NOMO-1 treated with dmso at 0.1 percent for 144 hours (cell line): ENCODE data around the gene PPP1R18.
"Not testable (repeated sequence)": the region's sequence is repeated elsewhere in the genome, so short reads cannot be mapped to it uniquely, and the experiment has no call there.

Experiments used
- DNase-seq: peaks from one replicate; lab custom pipeline; 2025; ENCODE audit not compliant: unreplicated experiment; lab: John Stamatoyannopoulos, UW

The PPP1R18 gene

DNA sequence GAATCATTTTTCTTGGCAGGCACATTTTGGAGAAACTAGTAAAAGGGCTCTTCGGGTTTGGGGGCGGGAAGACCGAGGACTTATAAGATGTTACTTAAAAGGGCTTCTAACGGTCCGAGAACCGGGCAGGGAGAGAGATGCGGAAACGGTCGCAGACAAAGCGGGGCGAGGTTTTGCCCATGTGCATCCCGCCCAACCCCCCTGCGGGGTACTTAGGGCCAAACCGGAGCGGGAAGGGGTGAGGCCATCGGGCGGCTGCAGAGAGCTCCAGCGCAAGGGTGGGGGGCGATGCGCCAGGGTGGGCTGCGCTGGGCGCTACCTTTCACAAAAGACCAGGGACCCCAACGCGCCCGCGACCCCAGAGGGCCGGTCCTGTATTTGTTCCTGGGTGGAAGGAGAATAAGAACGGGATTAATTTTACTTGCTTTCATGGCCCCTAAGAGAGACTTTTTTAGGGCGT is 34.3 kb upstream of the PPP1R18 start:
- peak; percentile 73 for DNase-seq

- DNase-seq = peak; percentile 97
Observed at GRCh38 chr6:30719791-30720737, 33.6 kb upstream of the PPP1R18 start, which contains the start of gene TUBB. Gene TUBB (plus strand): TSS chr6:30720352. CDS start chr6:30720507, 155 bp downstream.

- no peak for DNase-seq
Observed at GRCh38 chr6:30719356-30719755, 32.9 kb upstream of the PPP1R18 start.

DNA sequence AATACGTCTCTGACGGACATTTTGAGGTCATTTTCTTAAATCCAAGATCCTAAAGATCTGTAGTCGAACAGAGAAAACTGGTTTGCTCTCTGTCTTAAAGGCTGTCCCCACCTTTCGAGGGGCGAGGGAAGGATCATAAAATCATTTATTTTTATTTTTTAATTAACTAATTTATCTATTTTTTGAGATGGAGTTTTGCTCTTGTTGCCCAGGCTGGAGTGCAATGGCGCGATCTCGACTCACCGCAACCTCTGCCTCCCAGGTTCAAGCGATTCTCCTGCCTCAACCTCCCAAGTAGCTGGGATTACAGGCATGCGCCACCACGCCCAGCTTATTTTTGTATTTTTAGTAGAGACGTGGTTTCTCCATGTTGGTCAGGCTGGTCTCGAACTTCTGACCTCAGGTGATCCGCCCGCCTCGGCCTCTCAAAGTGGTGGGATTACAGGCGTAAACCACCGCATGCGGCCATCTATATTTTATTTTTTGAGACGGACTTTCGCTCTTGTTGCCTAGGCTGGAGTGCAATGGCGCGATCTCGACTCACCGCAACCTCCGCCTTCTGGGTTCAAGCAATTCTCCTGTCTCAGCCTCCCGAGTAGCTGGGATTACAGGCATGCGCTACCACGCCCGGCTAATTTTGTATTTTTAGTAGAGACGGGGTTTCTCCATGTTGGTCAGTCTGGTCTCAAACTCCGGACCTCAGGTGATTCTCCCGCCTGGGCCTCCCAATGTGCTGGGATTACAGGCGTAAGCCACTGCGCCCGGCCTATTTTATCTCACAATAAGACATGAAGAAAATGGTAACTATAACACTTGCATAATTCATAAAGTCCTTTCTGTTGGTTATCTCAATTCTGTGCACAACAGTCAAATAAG is 31.6 kb upstream of the PPP1R18 start:
- not testable (repeated sequence) for DNase-seq

GRCh38 chr6:30717129-30717844 is 30.8 kb upstream of the PPP1R18 start, which contains the start of gene MDC1:
Gene MDC1 (minus strand): TSS chr6:30717281. CDS start chr6:30715175, 2,106 bp downstream.
- peak; percentile 100 for DNase-seq

DNA sequence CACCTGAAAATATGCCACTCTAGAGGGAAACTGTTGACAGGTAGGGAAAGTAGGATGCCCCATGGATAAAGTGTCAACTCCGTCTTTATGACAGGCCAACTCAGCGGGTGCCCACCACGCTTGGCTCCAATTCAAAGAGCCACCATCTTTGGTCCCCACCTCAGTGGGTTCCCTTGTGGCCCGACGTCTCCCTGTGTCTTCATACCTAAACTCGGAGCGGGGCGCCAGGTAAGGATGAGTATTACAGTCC is 30.4 kb upstream of the PPP1R18 start:
- no peak for DNase-seq

DNA sequence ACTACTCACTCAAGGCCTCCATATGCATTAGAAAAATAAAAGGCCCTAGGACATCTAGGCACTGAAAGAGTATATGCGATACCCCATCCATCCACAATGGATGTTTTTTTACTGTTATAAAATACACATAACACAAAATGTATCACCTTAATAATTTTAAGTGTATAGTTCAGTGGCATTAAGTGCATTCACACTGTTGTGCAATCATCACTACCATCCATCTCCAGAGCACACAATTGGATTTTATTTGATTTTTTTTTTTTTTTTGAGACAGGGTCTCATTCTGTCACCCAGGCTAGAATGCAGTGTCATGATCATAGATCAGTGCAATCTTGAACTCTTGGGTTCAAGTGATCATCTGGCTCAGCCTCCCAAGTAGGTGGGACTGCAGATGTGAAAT is 27.8 kb upstream of the PPP1R18 start:
- no peak for DNase-seq

- DNase-seq = no peak
Observed at GRCh38 chr6:30712441-30712945, 26.0 kb upstream of the PPP1R18 start.

GRCh38 chr6:30711758-30712380 is 25.4 kb upstream of the PPP1R18 start:
- DNase-seq = no peak

DNA sequence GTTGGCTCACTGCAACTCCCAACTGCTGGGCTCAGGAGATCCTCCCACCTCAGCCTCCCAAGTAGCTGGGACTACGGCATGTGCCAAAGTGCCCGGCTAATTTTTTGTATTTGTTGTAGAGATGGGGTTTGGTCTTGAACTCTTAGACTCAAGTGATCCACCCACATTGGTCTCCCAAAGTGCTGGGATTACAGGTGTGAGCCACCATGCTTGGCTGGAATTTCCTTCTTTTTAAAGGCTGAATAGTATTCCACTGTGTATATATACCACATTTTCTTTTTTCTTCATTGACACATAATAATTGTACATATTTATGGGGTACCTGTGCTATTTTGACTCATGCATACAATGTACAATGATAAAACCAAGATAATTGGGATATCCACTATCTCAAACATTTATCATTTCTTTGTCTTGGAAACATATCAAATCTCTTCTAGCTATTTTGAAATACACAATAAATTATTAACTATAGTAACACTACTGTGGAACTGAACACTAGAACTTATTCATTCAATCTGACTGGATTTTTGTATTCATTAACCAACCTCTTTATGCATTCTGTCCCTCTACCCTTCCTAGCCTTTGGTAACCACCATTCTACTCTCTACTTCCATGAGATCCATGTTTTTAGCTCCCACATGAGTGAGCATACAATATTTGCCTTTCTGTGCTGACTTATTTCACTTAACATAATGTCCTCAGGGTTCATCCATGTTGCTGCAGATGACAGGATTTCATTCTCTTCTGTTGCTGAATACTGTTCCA is 22.8 kb upstream of the PPP1R18 start:
- DNase-seq = no peak

- DNase-seq = no peak
Observed at GRCh38 chr6:30707281-30707850, 20.9 kb upstream of the PPP1R18 start.

GRCh38 chr6:30705620-30706019 is 19.2 kb upstream of the PPP1R18 start:
- no peak for DNase-seq

- DNase-seq = no peak
Observed at GRCh38 chr6:30703821-30704220, 17.4 kb upstream of the PPP1R18 start.

DNA sequence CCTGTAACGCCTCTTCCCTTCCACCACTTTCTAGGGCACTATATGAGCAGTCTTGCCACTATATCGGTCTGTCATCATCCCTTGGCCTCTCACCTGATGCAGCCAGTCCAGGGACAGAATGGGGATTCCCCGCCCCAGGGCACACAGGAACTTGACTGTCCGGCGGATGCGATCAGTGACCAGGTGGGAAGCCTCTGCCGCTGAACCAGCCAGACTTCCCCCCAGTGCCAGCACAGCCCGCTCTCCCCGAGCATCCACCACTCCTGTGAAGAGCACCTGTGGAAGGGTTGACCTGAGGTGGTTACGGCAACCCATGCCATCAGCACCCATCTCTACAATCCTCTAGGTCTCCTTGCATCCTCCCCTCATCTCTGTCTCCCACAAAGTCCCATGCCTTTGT is 16.6 kb upstream of the PPP1R18 start:
- no peak for DNase-seq

DNA sequence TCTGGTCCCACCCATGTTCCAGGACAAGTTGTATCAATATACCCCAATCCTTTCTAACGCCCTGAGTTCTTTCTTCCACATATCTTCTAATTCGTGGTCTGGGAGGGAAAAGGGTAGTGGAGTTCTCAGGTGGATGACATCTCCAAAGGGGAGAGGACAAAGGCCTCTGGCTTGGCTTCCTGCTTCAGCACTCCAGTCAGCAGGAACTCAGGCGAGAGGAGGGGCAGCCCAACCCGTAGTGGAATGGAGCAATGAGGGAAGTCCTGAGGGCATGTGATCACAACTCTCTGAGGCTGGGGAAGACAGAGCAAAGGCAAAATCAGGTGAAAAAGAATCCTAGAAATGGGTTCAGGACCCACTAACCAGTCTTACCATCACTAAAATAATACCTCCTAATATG is 13.9 kb upstream of the PPP1R18 start:
- no peak for DNase-seq

GRCh38 chr6:30696432-30696831 is 10.0 kb upstream of the PPP1R18 start:
- no peak for DNase-seq

GRCh38 chr6:30691208-30691847 is 4.9 kb upstream of the PPP1R18 start:
- DNase-seq = no peak

DNA sequence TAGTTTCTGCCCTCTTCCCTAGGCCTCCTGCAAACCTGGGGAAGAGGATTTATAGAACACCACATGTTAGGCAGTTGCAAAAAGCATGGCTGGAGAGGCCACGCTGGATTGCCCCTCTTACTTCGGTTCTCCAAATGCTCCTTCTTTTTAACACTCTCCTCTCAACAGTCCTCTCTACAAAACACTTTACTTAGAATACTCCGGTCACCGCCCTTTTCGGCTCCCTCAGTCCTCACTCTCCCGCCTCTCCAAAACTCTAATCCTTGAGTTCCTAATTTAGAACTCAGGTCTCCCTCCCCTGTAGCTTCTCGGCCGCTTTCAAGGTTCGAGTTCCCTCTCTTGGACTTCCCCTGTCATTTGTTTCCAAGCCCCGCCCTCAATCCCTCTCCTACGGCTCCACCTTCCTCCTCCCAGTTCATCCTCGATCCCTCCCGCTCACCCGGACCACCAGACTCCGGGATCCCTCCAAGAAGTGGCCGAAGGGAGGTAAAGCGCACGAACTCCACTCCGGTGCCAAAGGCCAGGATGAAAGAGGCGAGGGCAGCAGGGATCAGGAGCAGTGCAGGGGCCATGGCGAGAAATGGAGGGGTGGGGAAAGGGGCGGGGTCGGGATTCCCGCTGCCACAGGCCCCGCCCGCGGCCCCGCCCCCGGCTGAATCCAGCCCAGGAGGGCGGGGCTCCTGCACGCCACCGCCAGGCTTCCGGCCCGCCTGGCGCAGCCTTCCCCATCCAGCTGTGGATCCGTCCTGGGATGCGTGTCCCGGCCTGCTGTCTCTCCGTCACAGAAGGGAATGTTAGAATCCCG is 4.2 kb upstream of the PPP1R18 start, which contains the start of gene NRM:
NRM (minus strand) TSS at position 582 of the 805 bp plus-strand sequence; CDS start at position 572, 10 bp downstream.
- DNase-seq = peak; percentile 80
